Tongue (tissue), 2 donors: ENCODE measurements around the gene ITGA4. TPM values are rescaled to one million over a fixed set of nuclear protein-coding genes. Genes with fewer than 3 reads are reported as not detected.
A peak's percentile ranks its signal among the peaks of the same experiment; 100 is the strongest.

Source experiments
- DNase-seq: peaks from one replicate; pipeline ENCODE4 v3.0.0-alpha.2; 2015
- total RNA-seq: library from RNA; depleted of rRNA; stranded (reverse); fragments of >200 nt; gene quantifications from one replicate; pipeline ENCODE4 v1.2.3, GENCODE V29; 2014

ITGA4 gene
- total RNA-seq, 1 donor from 2014 or later = 16.6 TPM

DNA sequence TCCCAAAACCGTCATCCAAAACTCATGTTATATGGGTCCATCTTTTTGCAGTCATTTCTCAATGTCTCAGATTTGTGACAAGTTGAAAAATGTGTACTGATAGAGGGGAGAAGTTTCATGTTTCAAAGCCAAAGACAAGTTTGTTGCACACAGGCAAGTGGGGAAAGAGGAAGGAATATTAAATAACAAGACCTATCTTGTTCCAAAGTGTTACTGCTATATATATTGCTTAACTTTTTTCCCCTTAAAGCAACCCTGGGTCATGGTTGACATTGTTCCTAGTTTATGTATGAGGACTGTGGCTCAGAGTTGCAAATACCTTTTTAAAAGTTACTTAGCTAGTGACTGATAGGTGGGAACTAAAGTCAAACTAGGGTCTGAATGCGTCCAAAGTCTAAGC is 1.7 kb downstream of the ITGA4 start:
- no peak for DNase-seq

DNA sequence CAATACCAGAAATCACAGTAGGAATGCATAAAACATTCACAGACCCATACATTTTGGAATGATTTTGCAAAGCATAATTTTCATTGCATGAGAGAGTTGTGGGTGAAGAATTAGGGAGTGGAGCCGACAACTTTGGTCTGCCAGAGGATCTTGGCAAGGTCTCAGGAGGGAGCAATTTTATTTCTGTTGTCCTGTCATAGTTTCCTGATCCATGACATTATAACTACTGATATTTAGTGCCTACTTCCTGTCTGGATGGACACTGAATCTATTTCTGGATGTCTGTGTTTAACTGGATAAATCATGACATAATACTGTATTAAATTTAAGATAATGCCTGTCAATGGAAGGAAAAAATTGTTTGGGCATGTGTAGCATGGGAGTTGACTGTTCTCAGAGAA is 2.4 kb downstream of the ITGA4 start:
- DNase-seq = no peak

DNA sequence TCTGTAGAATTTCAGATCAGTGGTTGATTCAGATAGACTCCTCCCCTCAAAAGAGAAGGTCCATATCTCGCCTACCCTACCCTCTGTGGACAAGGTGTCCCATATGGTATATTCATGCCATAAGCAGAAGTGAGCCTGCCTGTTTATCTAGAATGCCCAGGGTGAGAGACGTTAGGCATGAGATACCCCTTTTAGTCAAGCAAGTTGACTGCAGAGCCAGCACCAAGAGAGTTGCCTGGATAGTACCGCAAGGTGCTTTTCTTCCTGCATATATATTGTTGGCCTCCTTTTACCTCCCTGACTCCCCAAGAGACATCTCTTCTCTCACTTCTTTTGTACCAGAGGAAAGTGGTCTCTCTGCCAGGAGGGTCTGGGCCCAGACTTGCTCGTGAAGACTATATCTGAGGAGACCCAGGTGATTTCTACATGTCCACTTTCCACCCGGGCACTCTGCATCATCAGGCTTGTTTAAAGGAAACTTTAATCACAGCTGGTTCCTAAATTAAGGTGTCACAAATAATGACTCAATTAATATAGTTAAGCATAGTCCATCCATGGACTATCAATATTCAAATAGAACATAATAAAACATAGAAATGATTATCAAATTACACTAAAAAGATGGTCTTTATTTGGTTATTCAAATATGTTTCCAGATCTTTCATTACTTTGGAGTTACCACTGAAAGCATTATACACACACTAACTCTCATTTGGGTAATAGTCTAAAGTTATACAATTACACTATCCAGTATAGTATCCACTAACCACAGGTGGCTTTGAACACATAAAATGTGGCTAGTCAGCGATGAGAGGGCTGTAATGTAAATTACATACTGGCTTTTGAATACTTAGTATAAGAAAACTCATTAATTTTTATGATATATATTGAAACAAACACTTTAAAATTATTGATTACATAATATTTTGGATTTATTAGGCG is 4.1 kb downstream of the ITGA4 start:
- DNase-seq = no peak

DNA sequence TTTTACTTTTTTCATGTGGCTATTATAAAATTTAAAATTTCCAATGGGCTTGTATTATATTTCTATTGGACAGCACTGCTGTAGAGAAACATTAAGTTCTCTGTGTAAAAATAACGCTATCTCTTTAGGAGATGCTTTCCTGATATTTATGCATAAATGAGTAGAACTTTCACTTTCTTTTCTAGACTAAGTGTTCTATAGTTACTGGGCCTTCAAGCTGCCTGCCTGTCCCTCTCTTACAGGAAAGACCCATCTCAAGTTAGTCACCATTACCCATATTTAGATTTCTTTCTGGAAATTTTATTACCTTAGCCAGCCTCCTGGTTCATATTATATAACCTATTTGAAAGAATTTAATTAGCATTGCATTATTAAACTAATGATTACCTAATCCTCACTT is 4.8 kb downstream of the ITGA4 start:
- DNase-seq = no peak

DNA sequence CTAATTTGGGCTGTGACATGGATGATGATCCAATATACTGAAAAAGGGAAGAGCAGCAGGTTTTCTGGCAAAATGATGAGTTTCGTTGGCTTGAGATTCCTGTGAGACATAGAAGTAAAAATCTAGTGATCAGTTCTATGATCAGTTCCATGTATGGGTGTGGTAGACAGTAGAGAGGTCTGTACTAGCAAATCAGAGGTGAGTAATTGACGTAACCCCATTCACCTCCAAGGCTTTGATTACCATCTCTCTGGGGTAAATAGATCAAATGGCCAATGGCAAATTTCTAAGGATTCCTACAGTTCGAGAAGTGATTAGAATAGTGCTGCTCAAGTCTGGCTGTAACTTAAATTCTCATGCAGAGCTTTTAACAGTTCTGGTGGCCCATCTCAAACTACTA is 6.4 kb downstream of the ITGA4 start:
- DNase-seq = no peak

DNA sequence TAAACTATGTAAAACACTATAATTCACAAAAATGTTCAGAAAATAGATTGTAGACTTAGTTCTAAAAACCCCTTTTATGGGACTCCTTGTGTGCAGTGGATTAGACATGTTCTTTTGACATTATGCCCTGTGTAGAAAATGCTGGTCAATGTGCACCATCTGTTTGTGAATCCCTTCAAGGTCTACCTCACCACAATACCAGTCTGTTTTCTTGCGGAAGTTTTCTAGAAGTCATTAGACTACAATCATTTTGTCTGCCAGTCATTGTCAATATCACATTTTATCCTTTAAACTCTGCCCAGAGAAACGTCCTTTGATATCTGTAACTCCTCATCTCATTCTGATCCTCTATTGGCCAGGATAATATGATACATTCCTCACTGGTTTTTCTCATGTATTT is 7.8 kb downstream of the ITGA4 start:
- DNase-seq = no peak

DNA sequence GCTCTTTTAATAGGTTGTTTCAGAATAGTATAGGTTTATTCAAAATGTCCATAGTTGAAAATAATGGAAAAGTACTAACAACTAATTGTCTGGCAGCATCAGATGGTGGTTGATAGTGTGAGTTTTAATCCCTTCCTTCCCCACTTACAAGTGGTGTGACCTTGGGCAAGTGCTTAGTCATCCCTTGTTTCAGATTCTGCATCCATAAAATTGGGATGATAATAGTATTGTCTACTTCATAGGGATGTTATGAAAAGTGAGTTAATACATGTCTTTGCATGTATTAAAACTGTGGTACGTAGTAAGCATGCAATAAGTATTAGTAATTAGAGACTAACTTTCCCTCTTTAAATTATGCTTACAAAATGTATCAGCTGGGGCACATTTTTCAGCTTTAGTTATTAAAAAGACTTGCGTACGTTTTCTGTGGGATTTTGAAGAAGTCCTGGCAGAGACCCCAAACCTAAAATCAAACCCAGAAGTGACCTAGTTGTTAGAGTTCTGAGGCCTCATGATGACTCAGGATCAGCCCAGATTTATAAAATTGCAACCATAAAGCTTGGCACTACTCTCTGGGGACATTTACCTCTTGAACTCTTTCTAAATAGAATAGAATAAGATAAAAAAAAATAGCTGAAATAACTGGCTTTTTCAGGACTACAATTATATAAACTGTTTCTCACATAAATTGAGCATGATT is 8.6 kb downstream of the ITGA4 start:
- DNase-seq = no peak

DNA sequence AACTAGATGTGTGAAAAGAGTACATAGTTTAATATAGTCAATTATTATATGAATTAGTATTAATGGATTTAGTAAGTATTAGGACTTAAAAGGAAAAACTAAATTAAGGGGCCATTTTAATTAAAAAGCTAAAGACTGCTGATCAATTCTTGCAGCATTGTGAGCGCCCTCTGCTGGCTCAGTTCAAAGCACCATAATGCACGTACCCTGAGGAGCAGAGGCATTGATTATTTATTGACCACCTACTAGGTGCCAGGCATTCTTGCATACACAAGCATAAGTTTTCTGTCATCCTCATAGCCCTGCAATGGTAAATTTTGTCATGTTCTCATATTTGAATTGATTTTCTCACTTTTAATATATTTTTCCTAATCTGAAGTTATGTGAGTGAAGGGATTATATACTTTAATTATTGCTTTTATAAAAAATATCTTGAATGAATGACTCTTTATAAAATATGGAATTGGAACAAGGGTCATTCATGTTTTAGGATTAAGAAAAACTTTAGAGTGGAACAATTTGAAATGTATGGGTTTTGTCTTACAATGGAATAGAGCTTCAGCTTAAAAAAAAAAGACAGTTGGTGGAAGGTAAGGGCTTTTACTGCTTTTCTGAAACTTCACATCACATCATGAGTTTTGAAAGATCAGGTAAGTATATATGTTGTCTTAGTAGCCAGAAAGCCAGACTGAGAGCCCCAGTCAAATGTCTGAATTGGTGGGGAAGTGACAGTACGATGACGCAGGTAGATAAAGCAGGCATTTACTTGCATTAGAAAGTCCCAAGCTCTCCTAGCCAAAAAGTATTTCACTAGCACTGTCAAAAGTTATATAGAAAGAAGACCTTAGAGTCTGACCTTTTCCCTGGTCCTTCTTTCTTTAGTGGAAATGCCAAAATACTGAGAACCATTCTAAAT is 9.7 kb downstream of the ITGA4 start:
- DNase-seq = peak; percentile 68

DNA sequence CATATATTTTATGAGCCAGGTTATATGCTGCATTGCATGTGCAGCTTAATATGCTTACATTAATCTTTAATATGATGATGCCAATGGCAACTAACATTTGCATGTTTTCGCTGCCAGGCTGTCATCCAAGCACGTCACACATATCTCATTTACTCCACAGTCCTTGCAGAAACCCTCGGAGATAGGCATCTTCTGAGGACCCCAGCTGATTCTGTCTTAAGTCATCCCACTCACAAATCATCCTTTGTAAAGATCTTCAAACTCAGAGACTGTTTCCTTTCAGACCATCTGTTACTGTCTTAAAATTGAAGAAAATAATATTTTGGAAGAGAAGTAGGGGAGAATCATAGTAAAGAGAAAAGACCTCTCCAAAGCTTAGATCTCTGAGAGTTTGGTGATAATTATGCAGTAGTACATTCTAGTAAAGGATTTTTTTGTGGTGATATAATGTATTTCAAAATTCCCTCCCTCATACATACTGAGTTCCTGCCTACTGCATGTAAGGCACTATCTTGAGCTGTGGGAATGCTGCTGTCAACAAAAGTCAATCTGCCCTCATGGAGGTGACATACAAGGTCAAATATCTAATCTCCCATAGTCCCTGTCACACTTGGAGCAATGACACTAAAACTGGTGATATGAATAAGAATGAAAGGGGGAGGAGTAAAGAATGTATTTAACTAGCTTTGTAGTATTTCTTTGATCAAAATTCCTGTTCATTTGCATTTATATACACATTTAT is 11.0 kb downstream of the ITGA4 start:
- no peak for DNase-seq

DNA sequence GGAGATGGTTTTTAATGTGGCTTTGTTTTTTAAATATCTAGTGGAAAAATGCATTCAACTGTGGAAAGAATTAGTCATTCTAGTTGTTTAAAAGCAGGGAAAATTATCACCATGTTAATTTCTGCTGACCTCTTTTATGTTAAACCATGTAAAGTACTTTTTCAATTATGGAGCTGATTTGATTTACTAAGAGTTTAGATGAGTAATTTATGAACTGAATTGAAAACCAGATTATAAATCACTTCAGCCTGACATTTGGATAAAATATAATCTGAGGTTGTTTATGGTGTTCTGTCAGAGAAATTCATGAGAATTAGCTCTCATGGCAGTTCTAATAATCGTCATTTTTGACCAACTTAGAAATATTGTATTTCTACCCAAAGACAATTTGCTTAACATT is 11.6 kb downstream of the ITGA4 start:
- no peak for DNase-seq

DNA sequence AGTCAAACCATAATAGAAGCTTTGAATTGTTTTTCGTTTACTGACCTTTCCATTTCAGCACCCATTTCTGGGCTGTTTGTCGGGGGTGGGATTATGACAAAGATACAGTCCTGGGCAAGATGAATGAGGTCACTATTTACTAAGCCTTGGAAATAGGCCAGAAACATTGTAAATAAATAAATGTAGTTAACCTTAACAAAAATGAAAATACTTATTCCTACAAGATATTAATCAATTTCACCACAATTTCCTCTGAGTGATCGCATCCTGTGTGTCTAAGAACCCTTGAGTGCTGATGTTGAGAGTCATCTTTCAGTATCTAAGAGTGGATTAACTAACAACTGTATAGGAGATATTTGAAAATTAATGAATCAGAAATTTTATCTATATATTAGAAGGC is 14.0 kb downstream of the ITGA4 start:
- DNase-seq = no peak

DNA sequence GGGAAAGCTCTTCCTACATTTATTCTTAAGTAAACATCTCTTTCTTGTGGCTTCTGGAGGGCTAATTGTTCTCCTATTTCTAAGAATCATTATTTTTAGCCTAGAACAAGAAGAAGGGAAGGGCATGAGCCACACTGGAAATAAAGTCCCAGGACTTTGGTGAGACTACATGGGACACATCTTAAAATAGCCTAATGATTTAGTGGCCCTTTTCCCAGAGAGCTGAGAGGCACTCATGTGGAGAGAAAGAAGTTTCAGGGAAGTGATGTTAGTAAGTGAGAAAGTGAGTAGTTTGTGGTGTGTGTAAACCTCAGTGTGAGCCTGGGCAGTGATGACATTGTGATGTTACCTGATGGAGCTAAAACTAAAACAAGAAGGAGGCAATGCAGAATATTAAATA is 14.6 kb downstream of the ITGA4 start:
- no peak for DNase-seq

DNA sequence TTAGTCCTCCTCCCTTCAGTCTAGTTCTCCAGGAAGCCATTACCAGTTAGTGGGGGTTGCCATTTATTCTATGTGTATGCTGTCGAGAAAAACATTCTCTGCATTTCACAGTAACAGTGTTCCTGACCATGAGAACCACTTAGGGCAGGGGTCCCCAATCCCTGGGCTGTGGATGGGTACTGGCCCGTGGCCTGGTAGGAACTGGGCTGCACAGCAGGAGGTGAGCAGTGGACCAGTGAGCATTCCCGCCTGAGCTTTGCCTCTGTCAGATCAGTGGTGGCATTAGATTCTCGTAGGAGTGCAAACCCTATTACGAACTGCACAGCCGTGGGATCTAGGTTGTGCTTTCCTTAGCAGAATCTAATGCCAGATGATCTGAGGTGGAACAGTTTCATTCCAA is 15.8 kb downstream of the ITGA4 start:
- DNase-seq = no peak

DNA sequence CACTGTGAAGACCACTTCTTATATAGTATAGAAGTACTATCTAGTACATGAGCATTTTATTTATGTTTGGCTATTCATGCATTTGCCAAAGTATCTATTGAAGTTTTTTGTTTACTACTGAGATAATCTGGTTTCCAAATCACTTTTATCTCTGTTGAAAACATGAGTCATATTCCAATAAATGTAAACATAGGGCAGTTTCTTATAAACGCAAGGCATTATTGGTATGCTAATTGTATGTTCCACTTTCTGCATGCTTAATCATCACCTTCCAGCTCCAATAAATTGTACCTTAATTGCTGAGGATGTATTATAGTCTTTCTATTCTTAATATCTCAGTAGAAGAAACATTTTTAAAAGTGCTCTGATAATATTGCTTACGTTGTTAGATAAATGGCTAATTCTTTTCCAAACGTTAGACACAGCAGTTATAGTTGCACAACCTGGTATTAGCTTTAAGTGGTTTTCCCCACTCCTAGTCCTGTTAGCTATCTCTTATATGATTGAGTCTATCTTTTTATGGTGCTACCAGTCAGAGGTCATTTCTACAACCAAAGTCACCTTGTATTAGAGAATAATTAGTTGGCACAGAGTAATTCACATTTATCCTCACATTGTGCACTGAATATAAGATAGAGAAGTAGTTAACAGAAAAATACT is 17.2 kb downstream of the ITGA4 start:
- DNase-seq = no peak

DNA sequence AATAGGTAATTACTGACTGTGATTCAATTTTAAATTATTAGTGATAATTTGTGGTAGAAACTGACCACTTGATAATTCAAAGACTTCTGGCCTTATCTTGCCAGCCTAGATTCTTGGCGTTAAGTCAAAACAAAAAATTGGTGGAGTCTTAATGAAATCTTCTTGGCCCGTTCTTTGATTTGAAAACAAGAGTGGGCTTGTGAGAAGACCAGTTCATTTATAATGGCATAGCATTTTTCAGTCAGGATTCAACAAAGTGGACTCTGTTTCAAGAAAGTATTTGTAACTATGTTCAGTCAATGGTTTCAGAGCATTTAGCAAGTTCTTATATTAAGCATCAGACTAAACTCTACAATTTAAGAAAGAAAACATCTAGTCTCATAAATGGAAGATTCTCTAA is 26.0 kb downstream of the ITGA4 start:
- DNase-seq = no peak

DNA sequence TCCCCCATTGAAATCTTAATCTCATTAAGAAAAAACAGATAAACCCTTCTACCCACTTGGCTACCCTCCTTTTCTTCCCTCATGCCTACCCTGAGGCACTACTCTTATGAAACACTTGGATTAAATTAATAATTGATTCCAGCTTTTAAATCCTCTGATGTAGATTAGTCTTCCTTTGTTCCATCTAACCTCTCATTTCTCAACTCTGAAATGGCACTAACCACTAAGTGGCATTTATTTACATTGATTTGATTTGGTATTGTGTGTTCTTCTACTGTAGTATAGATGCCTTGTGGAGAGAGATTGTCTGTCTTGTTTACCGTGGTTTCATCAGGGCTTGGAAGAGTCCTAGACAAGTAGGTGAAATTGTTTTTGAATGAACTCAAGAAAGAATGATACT is 26.7 kb downstream of the ITGA4 start:
- DNase-seq = no peak

DNA sequence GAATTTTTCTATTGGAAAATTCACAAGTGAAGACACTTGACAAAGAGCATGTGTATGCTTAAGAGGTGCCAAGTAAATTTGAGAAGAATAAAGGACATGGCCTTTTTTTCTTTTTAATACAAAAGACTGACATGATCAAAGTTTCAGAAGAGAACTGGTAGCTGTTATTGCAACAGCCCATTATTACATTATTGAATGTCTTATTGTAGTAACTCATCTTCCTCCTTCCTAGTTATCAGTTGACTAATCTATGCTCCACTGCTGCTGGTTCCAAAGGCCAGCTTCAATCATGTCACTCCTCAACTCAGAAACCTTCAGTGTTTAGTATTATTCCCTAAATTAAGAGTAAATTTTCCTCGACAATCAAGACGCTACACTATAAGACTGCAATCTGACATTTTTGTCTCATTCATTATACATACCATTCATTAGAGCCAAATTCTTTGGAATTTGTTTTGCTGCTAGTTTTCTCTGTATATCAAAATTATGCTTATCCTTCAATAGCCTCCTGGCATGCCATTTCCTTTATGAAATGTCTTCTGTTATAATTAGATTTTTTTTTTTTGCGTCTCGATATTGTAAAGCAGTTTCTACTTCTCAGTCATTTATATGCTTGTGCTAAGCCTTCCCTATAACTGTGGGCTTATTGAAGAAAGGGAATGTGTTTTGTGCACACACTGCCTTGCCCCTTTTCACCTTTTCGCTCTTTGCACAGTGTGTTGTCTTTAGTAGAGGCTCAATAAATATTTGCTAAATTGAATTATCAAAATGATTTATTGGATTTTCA is 27.9 kb downstream of the ITGA4 start:
- DNase-seq = no peak

DNA sequence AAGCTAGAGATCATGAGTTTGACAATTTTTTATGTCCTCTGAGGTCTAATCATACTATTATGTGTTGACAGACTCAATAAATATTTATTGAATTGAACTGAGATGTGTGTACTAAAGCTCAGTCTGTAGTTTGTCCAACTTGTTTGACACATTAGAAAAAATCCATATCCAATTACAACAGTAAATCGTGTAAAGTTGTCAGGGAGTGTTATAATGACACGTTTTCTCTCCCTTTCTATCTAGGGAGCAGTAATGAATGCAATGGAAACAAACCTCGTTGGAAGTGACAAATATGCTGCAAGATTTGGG is 28.4 kb downstream of the ITGA4 start:
- no peak for DNase-seq

DNA sequence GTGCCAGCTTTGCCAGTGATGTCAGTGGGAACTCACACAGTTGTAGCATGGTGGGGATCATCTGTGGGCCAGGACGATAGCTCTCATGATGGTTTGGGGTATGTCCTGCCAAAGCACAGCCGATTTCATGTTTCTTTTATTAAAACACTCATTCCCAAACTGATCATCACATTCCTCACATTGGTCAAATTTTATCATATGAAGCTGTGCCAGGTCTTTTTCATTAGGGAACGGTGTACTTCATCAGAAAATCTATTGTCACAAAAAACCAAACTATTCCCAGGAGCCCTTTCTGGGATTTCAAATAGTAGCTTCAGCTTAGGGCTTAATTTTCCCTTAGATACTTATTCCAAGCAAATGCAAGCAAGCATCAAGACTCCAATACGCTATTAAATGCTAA is 42.0 kb downstream of the ITGA4 start:
- no peak for DNase-seq

DNA sequence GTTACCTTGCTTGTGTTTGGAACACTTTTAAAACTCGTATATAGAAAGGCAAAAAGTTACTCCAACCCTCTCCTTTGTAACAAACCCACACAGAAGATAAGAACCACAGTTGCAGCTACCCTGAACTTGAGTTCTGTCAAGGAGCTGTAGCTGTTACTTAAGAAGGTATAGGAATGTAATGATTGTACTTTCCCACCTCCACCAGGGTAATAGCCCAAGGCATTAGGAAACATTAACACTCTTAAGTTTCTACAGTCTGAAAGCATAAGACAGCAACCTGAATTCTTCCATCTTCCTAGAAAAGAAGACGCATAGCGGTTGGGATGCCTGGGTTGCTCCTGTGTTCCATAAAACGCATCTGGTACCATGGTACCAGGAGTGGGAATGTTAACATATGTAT is 43.0 kb downstream of the ITGA4 start:
- DNase-seq = no peak

DNA sequence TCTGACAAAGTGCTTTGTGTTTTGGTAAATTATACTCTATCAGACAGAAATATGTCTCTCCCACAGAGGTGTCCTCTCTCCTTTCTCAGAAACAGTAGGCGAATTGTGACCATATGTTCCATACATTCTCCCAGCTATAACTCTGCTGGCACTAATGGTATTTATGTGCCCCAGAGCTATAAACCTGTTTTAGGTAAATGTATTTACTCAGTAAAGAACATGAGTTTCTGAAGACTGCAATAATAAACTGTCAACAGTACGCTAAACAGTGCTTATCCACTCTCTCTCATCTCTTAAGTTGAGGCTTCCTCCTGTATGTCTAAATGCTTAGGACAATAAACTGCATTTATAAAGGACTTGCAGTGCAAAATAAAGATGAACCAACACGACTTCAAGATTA is 58.5 kb downstream of the ITGA4 start:
- DNase-seq = no peak
